PFSK-1 (cell line): ENCODE measurements around the gene ZNF668.

Experiments used
- FOXP2 ChIP-seq: optimal IDR thresholded peaks from 2 replicates; pipeline ENCODE3; 2011; ENCODE audit warnings: borderline replicate concordance, control low read depth, inconsistent platforms; ENCODE audit not compliant: insufficient read depth; ENCODE audit errors: extremely low read length, extremely low read depth
- POLR2AphosphoS5 ChIP-seq: IDR thresholded peaks from 2 replicates; pipeline ENCODE4 v1.6.1; 2012; ENCODE audit warnings: low read depth, mild to moderate bottlenecking, control low read depth, low read length, moderate library complexity
- SIN3A ChIP-seq: IDR thresholded peaks from 2 replicates; pipeline ENCODE4 v1.6.1; 2012; ENCODE audit warnings: mild to moderate bottlenecking, low read length, moderate library complexity, borderline replicate concordance; ENCODE audit not compliant: insufficient read depth
- TAF1 ChIP-seq: IDR thresholded peaks from 2 replicates; pipeline ENCODE4 v1.6.1; 2012; ENCODE audit warnings: low read length, control low read depth, borderline replicate concordance; ENCODE audit not compliant: insufficient read depth
- TF ChIP-seq, protein P1 (sequence below), 2 experiments: IDR thresholded peaks; 2 replicates each; pipeline versions ENCODE4 v1.6.1 to v1.8.0; 2011 to 2012; ENCODE audit warnings: low read depth in 2 of 2, low read length in 2 of 2, control low read depth in 1 of 2, inconsistent platforms in 1 of 2, mild to moderate bottlenecking in 1 of 2, moderate library complexity in 1 of 2; ENCODE audit not compliant: insufficient read depth in 1 of 2

Gene ZNF668

DNA sequence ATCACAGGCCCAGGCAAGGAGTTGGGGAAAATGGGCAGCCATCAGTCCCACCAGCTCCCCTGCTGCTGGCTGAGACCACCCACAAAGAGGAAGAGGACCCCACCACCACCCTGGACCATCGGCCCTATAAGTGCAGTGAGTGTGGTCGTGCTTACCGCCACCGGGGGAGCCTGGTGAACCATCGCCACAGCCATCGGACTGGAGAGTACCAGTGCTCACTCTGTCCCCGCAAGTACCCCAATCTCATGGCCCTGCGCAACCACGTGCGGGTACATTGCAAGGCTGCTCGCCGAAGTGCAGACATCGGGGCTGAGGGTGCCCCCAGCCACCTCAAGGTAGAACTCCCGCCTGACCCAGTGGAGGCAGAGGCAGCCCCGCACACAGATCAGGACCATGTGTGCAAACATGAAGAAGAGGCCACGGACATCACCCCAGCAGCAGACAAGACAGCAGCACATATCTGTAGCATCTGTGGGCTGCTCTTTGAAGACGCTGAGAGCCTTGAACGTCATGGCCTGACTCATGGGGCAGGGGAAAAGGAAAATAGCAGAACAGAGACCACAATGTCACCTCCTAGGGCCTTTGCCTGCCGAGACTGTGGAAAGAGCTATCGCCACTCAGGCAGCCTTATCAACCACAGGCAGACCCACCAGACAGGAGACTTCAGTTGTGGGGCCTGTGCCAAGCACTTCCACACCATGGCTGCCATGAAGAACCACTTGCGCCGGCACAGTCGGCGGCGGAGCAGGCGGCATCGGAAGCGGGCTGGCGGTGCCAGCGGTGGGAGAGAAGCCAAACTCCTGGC, 3.8 kb upstream of the ZNF668 start:
- TF ChIP-seq, protein P1, sequence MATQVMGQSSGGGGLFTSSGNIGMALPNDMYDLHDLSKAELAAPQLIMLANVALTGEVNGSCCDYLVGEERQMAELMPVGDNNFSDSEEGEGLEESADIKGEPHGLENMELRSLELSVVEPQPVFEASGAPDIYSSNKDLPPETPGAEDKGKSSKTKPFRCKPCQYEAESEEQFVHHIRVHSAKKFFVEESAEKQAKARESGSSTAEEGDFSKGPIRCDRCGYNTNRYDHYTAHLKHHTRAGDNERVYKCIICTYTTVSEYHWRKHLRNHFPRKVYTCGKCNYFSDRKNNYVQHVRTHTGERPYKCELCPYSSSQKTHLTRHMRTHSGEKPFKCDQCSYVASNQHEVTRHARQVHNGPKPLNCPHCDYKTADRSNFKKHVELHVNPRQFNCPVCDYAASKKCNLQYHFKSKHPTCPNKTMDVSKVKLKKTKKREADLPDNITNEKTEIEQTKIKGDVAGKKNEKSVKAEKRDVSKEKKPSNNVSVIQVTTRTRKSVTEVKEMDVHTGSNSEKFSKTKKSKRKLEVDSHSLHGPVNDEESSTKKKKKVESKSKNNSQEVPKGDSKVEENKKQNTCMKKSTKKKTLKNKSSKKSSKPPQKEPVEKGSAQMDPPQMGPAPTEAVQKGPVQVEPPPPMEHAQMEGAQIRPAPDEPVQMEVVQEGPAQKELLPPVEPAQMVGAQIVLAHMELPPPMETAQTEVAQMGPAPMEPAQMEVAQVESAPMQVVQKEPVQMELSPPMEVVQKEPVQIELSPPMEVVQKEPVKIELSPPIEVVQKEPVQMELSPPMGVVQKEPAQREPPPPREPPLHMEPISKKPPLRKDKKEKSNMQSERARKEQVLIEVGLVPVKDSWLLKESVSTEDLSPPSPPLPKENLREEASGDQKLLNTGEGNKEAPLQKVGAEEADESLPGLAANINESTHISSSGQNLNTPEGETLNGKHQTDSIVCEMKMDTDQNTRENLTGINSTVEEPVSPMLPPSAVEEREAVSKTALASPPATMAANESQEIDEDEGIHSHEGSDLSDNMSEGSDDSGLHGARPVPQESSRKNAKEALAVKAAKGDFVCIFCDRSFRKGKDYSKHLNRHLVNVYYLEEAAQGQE (IDR thresholded peaks at IDR 0.05; ENCODE audit: insufficient read depth in 1 of 2, low read depth in 2 of 2, low read length in 2 of 2): no peak
- no peak for TF ChIP-seq POLR2AphosphoS5
- no peak for TF ChIP-seq SIN3A
- no peak for TF ChIP-seq FOXP2
- no peak for TF ChIP-seq TAF1

DNA sequence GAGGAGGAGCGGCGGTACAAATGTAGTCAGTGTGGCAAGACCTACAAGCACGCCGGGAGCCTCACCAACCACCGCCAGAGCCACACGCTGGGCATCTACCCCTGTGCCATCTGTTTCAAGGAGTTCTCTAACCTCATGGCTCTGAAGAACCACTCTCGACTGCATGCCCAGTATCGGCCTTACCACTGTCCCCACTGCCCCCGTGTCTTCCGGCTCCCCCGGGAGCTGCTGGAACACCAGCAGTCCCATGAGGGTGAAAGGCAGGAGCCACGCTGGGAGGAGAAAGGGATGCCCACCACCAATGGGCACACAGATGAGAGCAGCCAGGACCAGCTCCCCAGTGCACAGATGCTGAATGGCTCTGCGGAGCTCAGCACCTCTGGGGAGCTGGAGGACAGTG, 3.0 kb upstream of the ZNF668 start:
- TF ChIP-seq FOXP2 (no peak), SIN3A (no peak), TAF1 (no peak), POLR2AphosphoS5 (no peak)
- TF ChIP-seq, protein P1 (IDR thresholded peaks at IDR 0.05; ENCODE audit: insufficient read depth in 1 of 2, low read depth in 2 of 2, low read length in 2 of 2): no peak

DNA sequence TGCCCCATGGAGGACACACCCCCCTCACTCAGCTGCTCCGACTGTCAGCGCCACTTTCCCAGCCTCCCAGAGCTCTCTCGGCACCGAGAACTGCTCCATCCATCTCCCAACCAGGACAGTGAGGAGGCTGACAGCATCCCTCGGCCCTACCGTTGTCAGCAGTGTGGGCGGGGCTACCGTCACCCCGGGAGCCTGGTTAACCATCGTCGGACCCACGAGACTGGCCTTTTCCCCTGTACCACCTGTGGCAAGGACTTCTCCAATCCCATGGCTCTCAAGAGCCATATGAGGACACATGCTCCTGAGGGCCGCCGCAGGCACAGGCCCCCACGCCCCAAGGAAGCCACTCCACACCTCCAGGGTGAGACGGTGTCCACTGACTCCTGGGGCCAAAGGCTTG, 2.3 kb upstream of the ZNF668 start:
- TF ChIP-seq FOXP2: no peak
- TF ChIP-seq, protein P1 (IDR thresholded peaks at IDR 0.05; ENCODE audit: insufficient read depth in 1 of 2, low read depth in 2 of 2, low read length in 2 of 2): no peak
- TF ChIP-seq SIN3A: no peak
- no peak for TF ChIP-seq POLR2AphosphoS5
- TF ChIP-seq TAF1: no peak

DNA sequence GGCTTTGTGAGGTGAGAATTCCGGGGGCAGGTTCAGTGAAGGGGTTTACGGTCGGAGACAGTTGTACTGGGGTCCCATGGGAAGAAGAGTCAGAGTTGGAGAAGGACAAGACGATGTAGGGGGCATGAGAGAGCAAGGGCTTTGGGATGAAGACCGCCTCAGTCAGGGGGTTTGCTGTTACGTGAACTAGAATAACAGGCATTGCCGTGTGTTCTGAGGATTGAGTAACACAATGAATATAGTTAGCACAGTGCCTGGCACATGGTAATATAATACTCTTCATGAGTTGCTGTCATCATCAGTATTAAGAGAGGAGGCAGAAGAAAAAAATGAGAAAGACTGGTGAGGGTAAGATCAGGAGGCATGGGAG, 759 bp upstream of the ZNF668 start:
- TF ChIP-seq TAF1: no peak

DNA sequence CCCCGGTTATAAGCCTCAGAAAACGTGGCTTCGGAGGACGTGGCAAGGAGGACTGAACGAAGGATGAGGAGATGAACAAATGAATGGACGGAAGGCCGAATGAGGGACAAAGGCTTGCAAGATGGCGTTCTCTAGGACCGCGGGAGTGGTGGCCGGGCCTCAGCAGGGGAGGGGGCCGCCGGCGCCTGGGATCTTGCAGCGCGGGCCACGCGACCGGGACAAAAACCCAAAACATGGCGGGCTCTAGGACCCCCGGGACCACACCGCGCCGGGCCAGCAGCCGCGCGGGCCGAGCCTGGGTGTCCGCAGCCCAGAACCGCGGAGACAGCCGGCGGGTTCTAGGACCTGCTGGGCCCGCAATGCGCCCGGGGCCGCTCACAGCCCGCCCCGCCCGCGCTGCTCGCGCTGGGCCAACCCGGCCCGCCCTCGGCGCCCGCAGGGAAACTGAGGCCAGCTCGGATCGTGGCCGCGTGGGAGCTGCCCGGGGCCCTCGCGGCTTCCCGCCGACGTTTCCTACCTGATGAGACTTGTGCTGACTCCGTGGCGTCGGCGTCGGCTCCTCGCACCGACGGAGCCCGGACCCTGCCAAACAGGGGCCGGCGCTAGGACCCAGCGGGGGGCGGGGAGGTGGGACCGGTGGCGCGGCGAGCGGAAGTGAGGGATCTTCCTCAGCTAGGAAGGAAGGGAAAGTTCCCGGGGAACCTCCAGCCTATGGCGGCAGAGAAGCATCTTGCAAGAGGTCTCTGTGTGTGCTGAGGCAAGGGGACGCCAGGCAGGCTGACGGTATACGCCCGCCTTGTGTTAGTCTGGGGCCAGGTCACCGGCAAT, 684 bp downstream of the ZNF668 start:
- TF ChIP-seq, protein P1 (IDR thresholded peaks at IDR 0.05; ENCODE audit: insufficient read depth in 1 of 2, low read depth in 2 of 2, low read length in 2 of 2): no peak
- TF ChIP-seq TAF1 (peak; percentile 6; the same call in 1 of the 2 replicates), POLR2AphosphoS5 (peak; percentile 41; the same call in 1 of the 2 replicates), FOXP2 (peak; percentile 41), SIN3A (peak; percentile 79; the same call in 1 of the 2 replicates)
